Endothelial cell of umbilical vein (primary cell): ENCODE measurements around the gene MYD88. TPM values are rescaled to one million over a fixed set of nuclear protein-coding genes. Genes with fewer than 3 reads are reported as not detected.

ENCODE experiments used
- BruUV-seq: library from RNA; stranded (reverse); fragments of 400-500 nt; replicated peaks from 2 replicates; lab custom pipeline; 2021; lab: Mats Ljungman, UMichigan
- CTCF ChIA-PET: fragments of 300-600, 350-600 bp; sonication (Branson Sonifier 250); formaldehyde crosslinking; loops from one replicate; lab custom pipeline; 2021; ENCODE audit warnings: antibody characterized with exemption, inconsistent platforms; lab: Charles Lee
- POLR2A ChIA-PET: fragments of 300-600, 350-600 bp; sonication (Branson Sonifier 250); formaldehyde crosslinking; loops from one replicate; lab custom pipeline; 2021; ENCODE audit warnings: antibody characterized with exemption, inconsistent platforms; lab: Charles Lee
- DNase-seq: peaks from one replicate; pipeline ENCODE4 v3.0.0-alpha.2; 2011; ENCODE audit warnings: low read depth, low spot score
- FAIRE-seq: peaks from 2 replicates; lab custom pipeline; 2011; peaks lifted over from hg19 to GRCh38; lab: Jason Lieb, UNC
- H2AFZ ChIP-seq: 2 replicates; pipeline ENCODE4 v1.6.0; 2012; ENCODE audit warnings: low read depth, low read length, control low read depth, inconsistent platforms
- H3K27ac ChIP-seq: 2 replicates; pipeline ENCODE4 v1.5.1; 2011; ENCODE audit warnings: low read depth, mild to moderate bottlenecking, control low read depth, low read length, moderate library complexity; ENCODE audit not compliant: insufficient read depth
- H3K27me3 ChIP-seq, 2 experiments: 2 replicates each; pipeline versions ENCODE4 v1.6.0 to v1.6.1; 2011; ENCODE audit warnings: low read length in 2 of 2, mixed read lengths in 1 of 2; ENCODE audit not compliant: control insufficient read depth in 2 of 2, insufficient read depth in 2 of 2
- H3K36me3 ChIP-seq, 2 experiments: 2 replicates in 1 of 2; 3 replicates in 1 of 2; pipeline ENCODE4 v1.5.1; 2011; ENCODE audit warnings: low read length in 2 of 2, mild to moderate bottlenecking in 1 of 2, moderate library complexity in 1 of 2; ENCODE audit not compliant: control insufficient read depth in 2 of 2, insufficient read depth in 2 of 2; ENCODE audit errors: extremely low read depth in 1 of 2
- H3K4me1 ChIP-seq: 3 replicates; pipeline ENCODE4 v1.5.1; 2011; ENCODE audit warnings: mild to moderate bottlenecking, low read length; ENCODE audit not compliant: control insufficient read depth, insufficient read depth; ENCODE audit errors: extremely low read depth
- H3K4me2 ChIP-seq: 2 replicates; pipeline ENCODE4 v1.6.1; 2011; ENCODE audit warnings: low read length, control low read depth, mixed read lengths; ENCODE audit not compliant: insufficient read depth
- H3K4me3 ChIP-seq, 3 experiments: fragments of 200-600 bp in 1 of 3; sonication (generic), shearing (Covaris generic) in 1 of 3; replicated peaks in 1 of 3; 2 replicates each; pipeline ENCODE4 v1.5.1; 2011 to 2016; ENCODE audit warnings: control low read depth in 3 of 3, low read length in 3 of 3, mild to moderate bottlenecking in 2 of 3, inconsistent platforms in 1 of 3, low read depth in 1 of 3, moderate library complexity in 1 of 3; ENCODE audit not compliant: insufficient read depth in 1 of 3
- H3K79me2 ChIP-seq: 2 replicates; pipeline ENCODE4 v1.6.0; 2012; ENCODE audit warnings: low read length, inconsistent platforms; ENCODE audit not compliant: control insufficient read depth, insufficient read depth
- H3K9ac ChIP-seq: replicated peaks from 2 replicates; pipeline ENCODE3; 2011; ENCODE audit warnings: low read length, control low read depth; ENCODE audit not compliant: insufficient read depth; ENCODE audit errors: extremely low read depth
- H3K9me1 ChIP-seq: replicated peaks from 3 replicates; pipeline ENCODE4 v1.6.0; 2011; ENCODE audit warnings: mild to moderate bottlenecking, low read length; ENCODE audit not compliant: control insufficient read depth, insufficient read depth; ENCODE audit errors: extremely low read depth
- H3K9me3 ChIP-seq: replicated peaks from 2 replicates; pipeline ENCODE4 v1.5.1; 2012; ENCODE audit warnings: low read length, inconsistent platforms; ENCODE audit not compliant: control insufficient read depth, insufficient read depth
- H4K20me1 ChIP-seq: replicated peaks from 2 replicates; pipeline ENCODE3; 2011; ENCODE audit warnings: mild to moderate bottlenecking, low read length; ENCODE audit not compliant: control insufficient read depth, insufficient read depth; ENCODE audit errors: extremely low read depth
- EZH2 ChIP-seq: IDR thresholded peaks from 2 replicates; pipeline ENCODE4 v1.6.1; 2012; ENCODE audit warnings: borderline replicate concordance, low read depth, mild to moderate bottlenecking, moderate library complexity, low read length, inconsistent platforms; ENCODE audit not compliant: severe bottlenecking
- FOS ChIP-seq: IDR thresholded peaks from 2 replicates; pipeline ENCODE4 v1.6.1; 2011; ENCODE audit warnings: mild to moderate bottlenecking, low read length, moderate library complexity, borderline replicate concordance; ENCODE audit not compliant: insufficient read depth
- GATA2 ChIP-seq: IDR thresholded peaks from 2 replicates; pipeline ENCODE4 v1.7.0; 2011; ENCODE audit warnings: low read depth, mild to moderate bottlenecking, moderate library complexity, mixed read lengths, low read length; ENCODE audit not compliant: insufficient read length, insufficient read depth
- JUN ChIP-seq: IDR thresholded peaks from 2 replicates; pipeline ENCODE4 v1.6.1; 2011; ENCODE audit warnings: borderline replicate concordance, low read depth; ENCODE audit not compliant: insufficient read length, insufficient read depth
- MYC ChIP-seq: IDR thresholded peaks from one replicate; pipeline ENCODE4 v1.6.1; 2011; ENCODE audit warnings: mild to moderate bottlenecking, low read depth, low read length
- POLR2A ChIP-seq: IDR thresholded peaks from 2 replicates; pipeline ENCODE4 v1.6.1; 2012; ENCODE audit warnings: low read depth, mild to moderate bottlenecking, control low read depth, low read length
- POLR2AphosphoS5 ChIP-seq: IDR thresholded peaks from 2 replicates; pipeline ENCODE4 v1.6.1; 2012; ENCODE audit warnings: low read depth, mild to moderate bottlenecking, control low read depth, low read length, moderate library complexity; ENCODE audit not compliant: insufficient read depth
- dilution Hi-C: fragments of 300-500 bp; cut with MboI; formaldehyde crosslinking; loops from one replicate; pipeline ENCODE4 v1.15.0; 2019; ENCODE audit warnings: low sequenced_read_pairs; ENCODE audit not compliant: extremely low pct_ligation_motif_present
- intact Hi-C: fragments of 100-400 bp; cut with micrococcal nuclease; formaldehyde crosslinking; loops from one replicate; pipeline ENCODE4 v1.10.0; 2022
- polyA plus RNA-seq, 4 experiments: library from polyadenylated mRNA; depleted of rRNA in 3 of 4; stranded (reverse) in 3 of 4; unstranded in 1 of 4; fragments of >200 nt; gene quantifications; 2 replicates each; pipeline versions ENCODE4 v1.2.1 to v1.2.3, GENCODE V29; 2011 to 2012; ENCODE audit warnings: missing spikeins in 1 of 4
- total RNA-seq: library from RNA; stranded (reverse); gene quantifications from 2 replicates; pipeline ENCODE4 v1.2.3, GENCODE V29; 2021
- TF ChIP-seq, protein P1 (sequence below), 2 donors: IDR thresholded peaks; 1 replicate in 1 of 2; 2 replicates in 1 of 2; pipeline ENCODE4 v1.5.1; 2011; ENCODE audit warnings: low read length in 2 of 2, mild to moderate bottlenecking in 2 of 2, moderate library complexity in 2 of 2, control low read depth in 1 of 2, inconsistent platforms in 1 of 2, low read depth in 1 of 2; ENCODE audit not compliant: insufficient read depth in 1 of 2; ENCODE audit errors: extremely low read depth in 1 of 2
- TF ChIP-seq, protein P2 (sequence below): IDR thresholded peaks from 2 replicates; pipeline ENCODE4 v1.6.1; 2011; ENCODE audit not compliant: insufficient read depth, insufficient read length

Gene MYD88
- total and polyA plus RNA-seq, 2 donors (not counting 3 experiments of a cell fraction or from before 2014, with no cell fraction given) = 35.1 to 55.0 TPM

GRCh38 chr3:38147421-38147820 is 9.0 kb downstream of the MYD88 start:
- H3K27ac ChIP-seq = no peak overlapping the region
- TF ChIP-seq JUN = no peak
- TF ChIP-seq, protein P1, sequence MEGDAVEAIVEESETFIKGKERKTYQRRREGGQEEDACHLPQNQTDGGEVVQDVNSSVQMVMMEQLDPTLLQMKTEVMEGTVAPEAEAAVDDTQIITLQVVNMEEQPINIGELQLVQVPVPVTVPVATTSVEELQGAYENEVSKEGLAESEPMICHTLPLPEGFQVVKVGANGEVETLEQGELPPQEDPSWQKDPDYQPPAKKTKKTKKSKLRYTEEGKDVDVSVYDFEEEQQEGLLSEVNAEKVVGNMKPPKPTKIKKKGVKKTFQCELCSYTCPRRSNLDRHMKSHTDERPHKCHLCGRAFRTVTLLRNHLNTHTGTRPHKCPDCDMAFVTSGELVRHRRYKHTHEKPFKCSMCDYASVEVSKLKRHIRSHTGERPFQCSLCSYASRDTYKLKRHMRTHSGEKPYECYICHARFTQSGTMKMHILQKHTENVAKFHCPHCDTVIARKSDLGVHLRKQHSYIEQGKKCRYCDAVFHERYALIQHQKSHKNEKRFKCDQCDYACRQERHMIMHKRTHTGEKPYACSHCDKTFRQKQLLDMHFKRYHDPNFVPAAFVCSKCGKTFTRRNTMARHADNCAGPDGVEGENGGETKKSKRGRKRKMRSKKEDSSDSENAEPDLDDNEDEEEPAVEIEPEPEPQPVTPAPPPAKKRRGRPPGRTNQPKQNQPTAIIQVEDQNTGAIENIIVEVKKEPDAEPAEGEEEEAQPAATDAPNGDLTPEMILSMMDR (IDR thresholded peaks at IDR 0.05; ENCODE audit: extremely low read depth in 1 of 2, insufficient read depth in 1 of 2, low read depth in 1 of 2, low read length in 2 of 2) = no peak
- TF ChIP-seq FOS = no peak
- TF ChIP-seq POLR2AphosphoS5 = no peak
- TF ChIP-seq POLR2A = no peak
- TF ChIP-seq GATA2 = no peak
- TF ChIP-seq MYC = no peak
- TF ChIP-seq, protein P2, sequence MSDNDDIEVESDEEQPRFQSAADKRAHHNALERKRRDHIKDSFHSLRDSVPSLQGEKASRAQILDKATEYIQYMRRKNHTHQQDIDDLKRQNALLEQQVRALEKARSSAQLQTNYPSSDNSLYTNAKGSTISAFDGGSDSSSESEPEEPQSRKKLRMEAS = no peak
- TF ChIP-seq EZH2 = no peak
- dilution Hi-C loops (no loop called here), intact Hi-C loops (no loop called here)
- BruUV-seq = no TSS peak
- H3K4me2 ChIP-seq = no peak overlapping the region
- H3K9me1 ChIP-seq = no peaks in the 10 kb centered on the region
- FAIRE-seq (no peak), DNase-seq (no peak)
- no peaks in the 10 kb centered on the region for H3K4me1 ChIP-seq
- no peaks in the 10 kb centered on the region for H3K9me3 ChIP-seq
- H3K36me3 ChIP-seq = no peaks in the 10 kb centered on the region
- H4K20me1 ChIP-seq = no peaks in the 10 kb centered on the region
- no peak overlapping the region for H3K4me3 ChIP-seq
- H3K79me2 ChIP-seq = no peaks in the 10 kb centered on the region
- H2AFZ ChIP-seq = no peak overlapping the region
- no peak overlapping the region for H3K9ac ChIP-seq
- CTCF ChIA-PET = no interaction called here
- peaks cover 3 to 10% of the 10 kb centered on the region in 2 experiments for H3K27me3 ChIP-seq
- POLR2A ChIA-PET = no interaction called here
